Liver (tissue), 9 donors: ENCODE results near the gene CPNE5. TPM values are rescaled to one million over a fixed set of nuclear protein-coding genes. Genes with fewer than 3 reads are reported as not detected.

Experiments used
- DNase-seq: peaks from one replicate; pipeline ENCODE4 v3.0.0-alpha.2; 2017; ENCODE audit warnings: low spot score
- H3K27ac ChIP-seq, 2 donors: one replicate each; pipeline ENCODE4 v1.7.0; 2013; ENCODE audit warnings: inconsistent platforms in 2 of 2, low read length in 2 of 2, control low read depth in 1 of 2, low read depth in 1 of 2, mild to moderate bottlenecking in 1 of 2
- H3K27me3 ChIP-seq, 4 donors: one replicate each; pipeline versions ENCODE4 v1.6.1 to v1.7.0; 2013; ENCODE audit warnings: low read length in 3 of 4, inconsistent platforms in 1 of 4, mild to moderate bottlenecking in 1 of 4, moderate library complexity in 1 of 4; ENCODE audit not compliant: control insufficient read depth in 4 of 4, insufficient read depth in 4 of 4
- H3K36me3 ChIP-seq, 4 donors: one replicate each; pipeline versions ENCODE4 v1.6.1 to v1.7.0; 2013; ENCODE audit warnings: low read length in 3 of 4, mild to moderate bottlenecking in 3 of 4, low read depth in 1 of 4, moderate library complexity in 1 of 4; ENCODE audit not compliant: control insufficient read depth in 4 of 4, insufficient read depth in 3 of 4
- H3K4me1 ChIP-seq, 4 donors: one replicate each; pipeline versions ENCODE4 v1.6.1 to v1.7.0; 2013; ENCODE audit warnings: low read length in 3 of 4, mild to moderate bottlenecking in 3 of 4, moderate library complexity in 1 of 4; ENCODE audit not compliant: control insufficient read depth in 4 of 4, insufficient read depth in 4 of 4
- H3K4me3 ChIP-seq, 3 donors: one replicate each; pipeline versions ENCODE4 v1.6.1 to v1.7.0; 2013; ENCODE audit warnings: low read length in 3 of 3, control low read depth in 1 of 3, low read depth in 1 of 3, mild to moderate bottlenecking in 1 of 3
- H3K9ac ChIP-seq, 2 donors: one replicate each; pipeline ENCODE4 v1.7.0; 2013; ENCODE audit warnings: low read length in 2 of 2, mild to moderate bottlenecking in 2 of 2, moderate library complexity in 2 of 2, control low read depth in 1 of 2, low read depth in 1 of 2
- H3K9me3 ChIP-seq, 4 donors: one replicate each; pipeline versions ENCODE4 v1.6.1 to v1.7.0; 2013; ENCODE audit warnings: low read length in 3 of 4; ENCODE audit not compliant: control insufficient read depth in 4 of 4
- CTCF ChIP-seq: fragments of 150-350 bp; IDR thresholded peaks from 2 replicates; pipeline ENCODE4 v1.5.1; 2017; ENCODE audit warnings: improper control_type of control experiment, low read depth, low read length; ENCODE audit not compliant: missing input control
- EGR1 ChIP-seq, 2 donors: IDR thresholded peaks; 2 replicates each; pipeline ENCODE4 v1.6.1; 2016 to 2018; ENCODE audit warnings: antibody characterized with exemption in 2 of 2, low read depth in 2 of 2
- FOXA1 ChIP-seq: IDR thresholded peaks from 2 replicates; pipeline ENCODE4 v1.6.1; 2016; ENCODE audit warnings: antibody characterized with exemption
- FOXA2 ChIP-seq: IDR thresholded peaks from 2 replicates; pipeline ENCODE4 v1.6.1; 2016; ENCODE audit warnings: antibody characterized with exemption
- GABPA ChIP-seq, 2 donors: IDR thresholded peaks in 1 of 2; conservative IDR thresholded peaks in 1 of 2; 2 replicates each; pipeline ENCODE4 v1.6.1; 2016; ENCODE audit warnings: antibody characterized with exemption in 2 of 2, mild to moderate bottlenecking in 1 of 2, moderate library complexity in 1 of 2
- HNF4A ChIP-seq, 2 donors: conservative IDR thresholded peaks; 2 replicates each; pipeline ENCODE4 v1.6.1; 2016; ENCODE audit warnings: antibody characterized with exemption in 2 of 2, mild to moderate bottlenecking in 2 of 2
- HNF4G ChIP-seq: IDR thresholded peaks from 2 replicates; pipeline ENCODE4 v1.6.1; 2016; ENCODE audit warnings: antibody characterized with exemption
- JUND ChIP-seq, 2 donors: IDR thresholded peaks; 2 replicates each; pipeline ENCODE4 v1.6.1; 2016; ENCODE audit warnings: antibody characterized with exemption in 2 of 2
- MAX ChIP-seq: IDR thresholded peaks from 2 replicates; pipeline ENCODE4 v1.6.1; 2016; ENCODE audit warnings: antibody characterized with exemption
- NR2F2 ChIP-seq: IDR thresholded peaks from 2 replicates; pipeline ENCODE4 v1.6.1; 2016; ENCODE audit warnings: antibody characterized with exemption
- REST ChIP-seq: IDR thresholded peaks from 2 replicates; pipeline ENCODE4 v1.6.1; 2016; ENCODE audit warnings: antibody characterized with exemption, mild to moderate bottlenecking
- RXRA ChIP-seq, 2 donors: IDR thresholded peaks; 2 replicates each; pipeline ENCODE4 v1.6.1; 2017 to 2018; ENCODE audit warnings: antibody characterized with exemption in 2 of 2, mild to moderate bottlenecking in 1 of 2
- SP1 ChIP-seq: IDR thresholded peaks from 2 replicates; pipeline ENCODE4 v1.6.1; 2018; ENCODE audit warnings: antibody characterized with exemption, mild to moderate bottlenecking
- TAF1 ChIP-seq: conservative IDR thresholded peaks from 2 replicates; pipeline ENCODE4 v1.6.1; 2016; ENCODE audit warnings: antibody characterized with exemption, mild to moderate bottlenecking
- YY1 ChIP-seq: IDR thresholded peaks from 2 replicates; pipeline ENCODE4 v1.6.1; 2016; ENCODE audit warnings: antibody characterized with exemption, mild to moderate bottlenecking
- ZBTB33 ChIP-seq: IDR thresholded peaks from 2 replicates; pipeline ENCODE4 v1.6.1; 2016; ENCODE audit warnings: antibody characterized with exemption
- WGBS: extraction: QIAGEN DNeasy Blood & Tissue Kit; methylation state at CpG from one replicate; pipeline ENCODE4 v1.1.7; 2013; 5-methylcytosine and 5-hydroxymethylcytosine counted together
- polyA plus RNA-seq, 2 donors: library from polyadenylated mRNA; stranded (reverse) in 1 of 2; unstranded in 1 of 2; fragments of 200-250 nt in 1 of 2; fragments of >200 nt in 1 of 2; fragmentation: Nextera tagmentation in 1 of 2; extraction: Ambion mirVana in 1 of 2; gene quantifications; one replicate each; pipeline versions ENCODE4 v1.2.1 to v1.2.3, GENCODE V29; 2013 to 2015
- total RNA-seq, 2 donors: library from RNA; depleted of rRNA; stranded (reverse); fragments of >200 nt; gene quantifications; one replicate each; pipeline ENCODE4 v1.2.3, GENCODE V29; 2014
- donor health status: healthy.
- donor health status: healthy.
- donor health status: healthy.
- donor health status: healthy.
- donor health status: healthy.

CPNE5 gene
- total and polyA plus RNA-seq, 4 donors: 0.24 to 1.1 (median 0.44) TPM

GRCh38 chr6:36692220-36692619, 147.0 kb downstream of the CPNE5 start:
- H3K36me3 ChIP-seq: no peaks in the 10 kb centered on the region
- peaks cover 0 to 5% (median 0%) of the 10 kb centered on the region in 4 donors for H3K27me3 ChIP-seq
- peaks cover 0 to 2% (median 0%) of the 10 kb centered on the region in 4 donors for H3K4me1 ChIP-seq
- no peak overlapping the region for H3K4me3 ChIP-seq
- H3K9me3 ChIP-seq: no peaks in the 10 kb centered on the region
- WGBS: 69% methylated on average over 3 of the region's 3 CpGs
- DNase-seq: no peak
- H3K27ac ChIP-seq: no peak overlapping the region
- no peak for TF ChIP-seq REST
- TF ChIP-seq YY1: no peak
- TF ChIP-seq HNF4A (conservative IDR thresholded peaks at IDR 0.05): no peak
- no peak for TF ChIP-seq HNF4G
- no peak for TF ChIP-seq FOXA1
- TF ChIP-seq GABPA (IDR thresholded peaks at IDR 0.05 in 1 of 2, conservative IDR thresholded peaks at IDR 0.05 in 1 of 2): no peak
- no peak for TF ChIP-seq RXRA (IDR thresholded peaks at IDR 0.05)
- TF ChIP-seq CTCF: no peak
- TF ChIP-seq NR2F2: no peak
- H3K9ac ChIP-seq: no peak overlapping the region

- H3K27ac ChIP-seq: no peak overlapping the region
- H3K9me3 ChIP-seq: no peaks in the 10 kb centered on the region
- H3K36me3 ChIP-seq: peaks cover 0 to 5% (median 2%) of the 10 kb centered on the region in 4 donors
- TF ChIP-seq YY1: no peak
- no peak for TF ChIP-seq REST
- TF ChIP-seq ZBTB33: no peak
- TF ChIP-seq HNF4G: no peak
- no peak for TF ChIP-seq GABPA (IDR thresholded peaks at IDR 0.05 in 1 of 2, conservative IDR thresholded peaks at IDR 0.05 in 1 of 2)
- TF ChIP-seq SP1: no peak
- no peak for TF ChIP-seq TAF1
- TF ChIP-seq EGR1 (IDR thresholded peaks at IDR 0.05; ENCODE audit: low read depth in 2 of 2): no peak
- no peak for TF ChIP-seq CTCF
- no peak for TF ChIP-seq FOXA1
- no peak for TF ChIP-seq JUND (IDR thresholded peaks at IDR 0.05)
- no peak for TF ChIP-seq FOXA2
- no peak for TF ChIP-seq NR2F2
- TF ChIP-seq MAX: no peak
- no peak for TF ChIP-seq RXRA (IDR thresholded peaks at IDR 0.05)
- WGBS: 94% methylated on average over 2 of the region's 2 CpGs
- H3K9ac ChIP-seq: no peak overlapping the region
- no peak overlapping the region for H3K4me3 ChIP-seq
- H3K4me1 ChIP-seq: peaks cover 0 to 2% (median 0%) of the 10 kb centered on the region in 4 donors
- peaks cover 0 to 5% (median 0%) of the 10 kb centered on the region in 4 donors for H3K27me3 ChIP-seq
- no peak for DNase-seq
Observed at GRCh38 chr6:36691612-36692011, 147.6 kb downstream of the CPNE5 start.
